IPS-18a (cell line): Measurements from ENCODE around the gene SIGLEC1.

Source experiments
- H3K27ac ChIP-seq: one replicate; pipeline ENCODE4 v1.5.1; 2013; ENCODE audit warnings: low read length
- H3K27me3 ChIP-seq: one replicate; pipeline ENCODE4 v1.6.1; 2013; ENCODE audit warnings: mild to moderate bottlenecking, low read length; ENCODE audit not compliant: control insufficient read depth, insufficient read depth
- H3K36me3 ChIP-seq: one replicate; pipeline ENCODE4 v1.6.1; 2013; ENCODE audit warnings: low read depth, low read length; ENCODE audit not compliant: control insufficient read depth
- H3K4me1 ChIP-seq: one replicate; pipeline ENCODE4 v1.6.1; 2013; ENCODE audit warnings: low read depth, low read length; ENCODE audit not compliant: control insufficient read depth
- H3K4me3 ChIP-seq: one replicate; pipeline ENCODE4 v1.5.1; 2013; ENCODE audit warnings: low read length
- H3K9ac ChIP-seq: one replicate; pipeline ENCODE4 v1.6.1; 2013; ENCODE audit warnings: mild to moderate bottlenecking, low read length, moderate library complexity
- H3K9me3 ChIP-seq: one replicate; pipeline ENCODE4 v1.6.1; 2013; ENCODE audit warnings: low read depth, low read length; ENCODE audit not compliant: control insufficient read depth

SIGLEC1 gene

DNA sequence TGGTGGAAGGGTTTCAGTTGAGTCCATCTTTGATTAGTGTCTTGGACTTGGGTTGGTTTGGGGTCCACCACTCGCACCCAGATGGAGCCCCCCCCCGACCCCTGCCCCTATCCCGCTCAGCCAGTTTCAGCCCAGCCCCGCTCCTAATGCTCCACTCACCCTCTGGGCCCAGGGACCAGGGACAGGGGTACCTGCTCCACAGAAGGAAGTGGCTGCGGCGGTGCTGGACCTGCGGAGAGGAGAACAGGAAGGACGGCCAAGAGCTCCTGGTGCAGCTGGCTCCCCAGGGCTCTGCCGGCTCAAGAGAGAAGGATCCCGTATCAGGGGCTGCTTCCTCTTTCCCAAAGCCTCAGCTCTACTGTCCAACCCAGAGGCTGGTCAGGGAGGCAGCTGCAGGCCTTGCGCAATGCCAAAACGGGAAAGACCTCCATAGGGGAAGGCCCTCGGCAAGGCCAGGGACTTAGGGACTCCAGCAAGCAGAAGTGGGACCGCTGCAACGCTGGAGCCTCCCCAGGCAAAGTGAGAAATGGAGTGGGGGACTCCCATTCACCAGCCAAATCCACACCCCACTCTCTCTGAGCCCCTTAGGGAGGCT is at the start of gene SIGLEC1:
Gene SIGLEC1, minus strand, starts transcription at position 322 of the 595 bp plus-strand sequence. CDS start 5,472 bp downstream, outside the sequence.
- Histone ChIP-seq H3K27me3 (no peaks in the 10 kb centered on the region), H3K27ac (no peak within 1 kb of the TSS), H3K9ac (no peak within 1 kb of the TSS), H3K4me1 (no peaks in the 10 kb centered on the region), H3K4me3 (no peak within 1 kb of the TSS), H3K36me3 (no peaks in the 10 kb centered on the region), H3K9me3 (no peaks in the 10 kb centered on the region)

DNA sequence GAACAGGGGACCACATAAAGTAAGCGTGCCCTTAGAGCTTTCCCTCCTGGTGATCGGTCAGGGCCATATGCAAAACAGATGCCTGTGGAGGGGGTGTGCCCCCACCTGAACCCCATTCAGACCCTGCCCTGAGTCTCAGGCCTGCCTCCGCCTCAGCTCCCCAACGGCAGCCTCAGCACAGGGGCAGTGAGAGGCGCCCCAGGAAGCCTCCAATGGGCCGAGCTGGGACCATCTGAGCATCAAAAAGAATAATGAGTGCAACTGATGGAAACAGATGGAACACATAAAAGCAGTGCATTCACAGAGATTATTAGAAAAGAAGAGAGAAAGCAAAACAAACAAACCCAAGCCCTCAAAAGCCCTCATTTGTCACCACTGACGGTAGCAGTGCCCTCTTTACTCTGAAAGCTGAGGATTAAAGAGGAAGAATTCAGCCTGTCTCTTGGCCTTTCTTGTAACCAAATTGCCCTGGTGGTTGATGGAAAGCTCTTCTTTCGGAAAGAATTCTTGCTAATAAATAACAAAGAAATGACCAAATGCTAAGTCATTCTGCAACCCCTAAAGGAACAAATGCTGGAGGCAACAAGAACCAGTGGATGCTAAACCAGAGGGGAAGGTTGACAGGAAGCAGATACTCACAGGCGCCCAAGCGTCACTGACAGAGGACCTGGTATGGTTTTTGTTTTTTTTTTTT is 48.4 kb upstream of the SIGLEC1 start:
- no peak overlapping the region for H3K9ac ChIP-seq
- H3K36me3 ChIP-seq: peaks cover 14% of the 10 kb centered on the region
- no peak overlapping the region for H3K4me3 ChIP-seq
- H3K9me3 ChIP-seq: no peaks in the 10 kb centered on the region
- no peak overlapping the region for H3K27ac ChIP-seq
- no peaks in the 10 kb centered on the region for H3K4me1 ChIP-seq
- H3K27me3 ChIP-seq: no peaks in the 10 kb centered on the region

DNA sequence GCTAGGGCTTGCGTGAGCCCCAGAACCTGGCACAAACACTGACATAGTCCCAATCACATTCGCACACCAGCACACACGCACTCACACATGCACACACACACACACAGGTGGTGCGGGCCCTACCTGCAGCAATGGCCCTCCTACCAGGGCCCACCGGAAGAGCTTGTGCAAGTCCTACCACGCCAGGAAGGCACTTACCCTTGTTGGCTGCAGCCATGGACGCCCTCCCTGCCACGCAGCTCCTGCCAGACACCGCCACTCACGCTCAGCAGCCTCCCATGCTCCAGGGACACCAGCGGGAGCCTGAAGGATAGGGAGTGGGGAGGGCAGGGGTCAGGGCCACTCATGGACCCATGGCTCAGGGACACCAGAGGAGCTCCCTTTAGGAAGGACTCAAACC is 47.5 kb upstream of the SIGLEC1 start:
- Histone ChIP-seq H3K9ac (no peak overlapping the region), H3K9me3 (no peaks in the 10 kb centered on the region), H3K36me3 (peaks cover 17% of the 10 kb centered on the region), H3K27me3 (no peaks in the 10 kb centered on the region), H3K4me3 (no peak overlapping the region), H3K27ac (no peak overlapping the region), H3K4me1 (no peaks in the 10 kb centered on the region)

DNA sequence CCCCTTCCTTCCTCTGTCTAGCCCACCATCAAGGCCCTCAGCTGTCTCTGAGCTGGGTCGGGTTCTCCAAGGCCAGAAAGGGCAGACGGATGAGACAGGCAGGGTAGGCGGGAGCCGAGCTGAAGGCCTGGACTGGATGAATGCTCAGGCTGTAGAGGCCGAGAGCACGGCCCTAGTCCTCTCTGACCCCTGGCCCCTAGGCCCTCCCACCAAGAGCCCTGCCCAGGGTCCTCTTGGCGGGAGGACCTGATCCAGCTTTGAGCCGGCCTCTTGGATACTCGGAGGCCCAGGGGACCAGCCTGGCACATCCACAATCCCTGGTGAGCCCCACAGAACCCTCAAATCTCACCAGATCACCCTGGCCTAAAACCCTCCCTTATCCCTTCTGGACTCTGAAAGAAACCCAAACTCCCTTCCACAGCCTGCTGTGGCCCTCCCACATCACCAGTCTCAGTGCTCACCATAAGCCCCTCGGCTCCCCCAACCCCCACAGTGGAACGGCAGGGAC is 47.0 kb upstream of the SIGLEC1 start:
- Histone ChIP-seq H3K4me3 (no peak overlapping the region), H3K36me3 (peaks cover 17% of the 10 kb centered on the region), H3K9me3 (no peaks in the 10 kb centered on the region), H3K9ac (no peak overlapping the region), H3K27me3 (no peaks in the 10 kb centered on the region), H3K4me1 (no peaks in the 10 kb centered on the region), H3K27ac (no peak overlapping the region)

DNA sequence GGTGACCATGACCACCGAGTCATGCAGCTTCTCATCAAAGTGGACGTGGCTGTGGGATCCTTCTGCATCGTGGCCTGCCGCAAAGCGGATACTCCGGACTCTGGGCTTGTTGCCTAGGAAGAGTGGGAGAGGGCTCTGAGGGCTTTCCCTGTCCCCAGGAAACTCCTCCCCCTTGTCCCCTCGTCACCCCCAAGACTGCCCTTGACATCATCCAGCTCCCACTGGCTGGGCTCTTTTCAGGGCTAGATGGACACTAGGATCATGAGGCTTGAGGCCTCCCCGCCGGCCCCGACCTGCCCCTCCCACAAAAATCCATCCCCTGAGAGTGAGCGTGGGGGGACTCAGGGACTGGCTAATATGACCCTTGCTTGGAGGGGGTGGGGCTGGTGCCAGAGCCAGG is 46.2 kb upstream of the SIGLEC1 start:
- H3K36me3 ChIP-seq: peaks cover 17% of the 10 kb centered on the region
- no peaks in the 10 kb centered on the region for H3K9me3 ChIP-seq
- H3K27me3 ChIP-seq: no peaks in the 10 kb centered on the region
- no peak overlapping the region for H3K27ac ChIP-seq
- no peak overlapping the region for H3K9ac ChIP-seq
- no peaks in the 10 kb centered on the region for H3K4me1 ChIP-seq
- H3K4me3 ChIP-seq: no peak overlapping the region

DNA sequence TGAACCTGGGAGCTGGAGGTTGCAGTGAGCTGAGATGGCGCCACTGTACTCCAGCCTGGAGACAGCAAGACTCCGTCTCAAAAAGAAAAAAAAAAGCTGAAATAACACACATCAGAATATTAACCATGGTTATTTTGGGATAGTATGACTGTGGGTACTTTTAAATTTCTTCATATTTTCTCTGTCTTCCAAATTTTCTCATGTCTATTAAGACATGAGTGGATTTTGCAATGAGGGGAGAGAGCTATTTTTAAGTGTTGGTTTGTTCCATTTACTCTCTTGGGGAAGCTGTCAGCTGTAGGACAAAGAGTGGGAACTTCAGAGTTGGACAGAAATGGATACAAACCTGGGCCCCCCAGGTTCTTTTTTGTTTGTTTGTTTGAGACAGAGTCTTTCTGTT is 44.9 kb upstream of the SIGLEC1 start:
- Histone ChIP-seq H3K36me3 (peaks cover 17% of the 10 kb centered on the region), H3K27ac (no peak overlapping the region)

DNA sequence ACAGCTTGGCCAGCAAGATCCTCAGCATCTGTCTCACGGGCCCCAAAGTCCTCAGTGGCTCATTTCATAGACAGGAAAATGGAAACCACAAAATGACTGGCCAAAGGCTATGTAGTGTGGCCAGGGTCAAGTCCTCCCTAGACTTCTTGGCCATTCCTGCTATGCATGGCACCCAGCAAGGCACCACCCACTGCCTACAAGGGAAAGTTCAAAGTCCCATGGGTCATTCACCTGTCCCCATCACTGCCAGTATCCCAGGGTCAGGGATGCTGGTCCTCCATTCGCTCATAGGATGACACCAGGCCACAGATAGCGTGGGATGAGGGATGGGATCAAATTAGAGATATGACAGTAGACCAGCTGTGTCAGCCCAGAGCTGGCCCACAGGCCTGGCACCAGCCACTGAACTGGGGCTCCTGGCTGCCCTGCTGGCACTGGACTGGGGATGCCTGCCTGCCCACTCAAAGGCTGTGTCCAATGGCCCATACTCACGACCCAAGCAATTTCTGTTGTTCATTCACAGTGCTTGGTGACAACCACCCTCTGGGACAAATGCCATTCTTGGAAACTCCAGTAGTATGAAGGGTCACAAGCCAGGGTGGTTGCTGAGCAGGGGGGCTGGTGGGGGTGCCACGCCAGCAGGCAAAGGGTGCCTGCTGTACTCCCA is 43.5 kb upstream of the SIGLEC1 start:
- peaks cover 12% of the 10 kb centered on the region for H3K36me3 ChIP-seq
- H3K27ac ChIP-seq: no peak overlapping the region
- no peak overlapping the region for H3K4me3 ChIP-seq
- H3K9ac ChIP-seq: no peak overlapping the region
- H3K27me3 ChIP-seq: peaks cover 19% of the 10 kb centered on the region
- H3K4me1 ChIP-seq: peaks cover 8% of the 10 kb centered on the region
- H3K9me3 ChIP-seq: no peaks in the 10 kb centered on the region

More for the DNA sequence above, 44.9 kb upstream of the SIGLEC1 start:
- no peak overlapping the region for H3K4me3 ChIP-seq
- no peaks in the 10 kb centered on the region for H3K9me3 ChIP-seq
- H3K27me3 ChIP-seq: peaks cover 7% of the 10 kb centered on the region
- H3K9ac ChIP-seq: no peak overlapping the region
- H3K4me1 ChIP-seq: peaks cover 7% of the 10 kb centered on the region

DNA sequence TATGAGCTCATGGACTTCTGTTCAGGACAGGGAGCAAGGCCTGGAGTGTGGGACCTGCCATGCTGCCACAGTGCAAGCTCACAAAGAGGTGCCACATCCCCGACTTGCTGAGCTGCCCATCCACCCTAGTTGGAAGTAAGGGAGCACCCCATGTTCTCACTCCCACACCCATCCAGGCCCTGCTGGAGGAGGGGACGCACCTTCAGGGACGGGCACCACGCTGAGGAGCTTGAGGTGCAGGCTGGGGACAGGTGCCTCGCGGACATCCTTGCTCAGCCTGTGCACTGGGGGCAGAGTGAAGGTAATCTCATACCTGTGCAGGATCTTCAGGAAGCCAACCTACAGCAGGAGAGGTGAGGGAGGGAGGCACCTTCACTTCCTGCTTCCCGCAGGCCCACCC is 42.9 kb upstream of the SIGLEC1 start:
- Histone ChIP-seq H3K4me1 (peaks cover 8% of the 10 kb centered on the region), H3K9me3 (no peaks in the 10 kb centered on the region), H3K27ac (no peak overlapping the region), H3K27me3 (peaks cover 26% of the 10 kb centered on the region), H3K36me3 (peaks cover 9% of the 10 kb centered on the region), H3K4me3 (no peak overlapping the region), H3K9ac (no peak overlapping the region)

DNA sequence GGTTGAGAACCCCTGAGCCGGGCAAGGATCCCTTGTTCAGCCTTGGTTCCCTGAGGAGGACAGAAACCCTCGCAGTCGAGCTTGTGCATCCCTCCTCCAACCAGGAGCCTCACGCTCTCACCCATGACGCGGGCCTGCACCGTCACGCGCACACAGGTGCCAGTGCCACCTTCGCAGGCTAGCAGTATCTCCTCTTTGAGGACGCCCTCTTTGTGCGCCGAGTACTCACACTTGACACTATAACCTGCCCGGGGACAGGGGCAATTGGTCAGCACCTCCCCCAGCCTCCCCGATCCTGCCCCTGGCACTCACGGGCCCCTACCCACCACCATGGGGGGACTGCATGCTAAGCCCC is 41.9 kb upstream of the SIGLEC1 start:
- H3K9ac ChIP-seq: no peak overlapping the region
- no peaks in the 10 kb centered on the region for H3K9me3 ChIP-seq
- peaks cover 36% of the 10 kb centered on the region for H3K27me3 ChIP-seq
- peaks cover 9% of the 10 kb centered on the region for H3K36me3 ChIP-seq
- H3K27ac ChIP-seq: no peak overlapping the region
- H3K4me1 ChIP-seq: peaks cover 8% of the 10 kb centered on the region
- no peak overlapping the region for H3K4me3 ChIP-seq

DNA sequence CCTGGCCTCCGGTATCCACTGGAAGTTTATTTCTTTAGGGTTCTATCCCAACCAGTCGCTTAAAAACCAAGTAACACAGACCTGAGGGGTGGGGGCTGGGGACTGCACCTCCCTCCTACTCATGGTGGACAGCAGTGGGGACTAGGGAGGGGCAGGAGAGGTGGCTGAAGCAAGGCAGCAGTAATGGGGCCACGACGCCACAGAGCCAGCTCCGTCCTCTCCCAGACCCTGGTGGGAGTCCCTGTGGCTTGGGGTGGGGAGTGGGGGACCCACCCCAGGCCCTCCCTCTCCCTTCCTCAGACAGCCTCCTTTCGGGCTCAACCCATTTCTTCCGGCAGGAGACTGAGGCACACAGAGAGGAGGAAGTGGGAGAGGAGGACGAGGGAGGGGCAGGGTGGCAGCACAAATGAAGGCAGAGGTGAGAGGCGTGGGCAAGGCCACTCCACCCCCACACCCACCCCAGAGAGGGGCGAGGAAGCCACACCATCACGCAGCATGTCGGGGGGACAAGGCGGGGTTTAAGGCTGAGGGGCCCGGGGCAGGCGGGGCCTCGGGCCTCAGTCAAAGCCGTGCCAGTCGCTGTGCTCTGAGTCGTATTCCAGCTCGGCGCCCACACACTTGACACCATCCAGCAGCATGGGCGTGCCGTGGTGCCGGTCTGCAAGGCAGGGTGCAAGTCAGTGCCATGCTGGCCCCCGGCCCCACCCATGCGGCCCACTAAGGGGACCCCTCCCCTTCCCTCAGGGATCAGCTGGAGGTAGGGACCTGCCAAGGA is 41.3 kb upstream of the SIGLEC1 start:
- H3K9ac ChIP-seq: no peak overlapping the region
- peaks cover 8% of the 10 kb centered on the region for H3K4me1 ChIP-seq
- H3K27me3 ChIP-seq: peaks cover 41% of the 10 kb centered on the region
- H3K27ac ChIP-seq: no peak overlapping the region
- H3K9me3 ChIP-seq: no peaks in the 10 kb centered on the region
- peaks cover 9% of the 10 kb centered on the region for H3K36me3 ChIP-seq
- no peak overlapping the region for H3K4me3 ChIP-seq

DNA sequence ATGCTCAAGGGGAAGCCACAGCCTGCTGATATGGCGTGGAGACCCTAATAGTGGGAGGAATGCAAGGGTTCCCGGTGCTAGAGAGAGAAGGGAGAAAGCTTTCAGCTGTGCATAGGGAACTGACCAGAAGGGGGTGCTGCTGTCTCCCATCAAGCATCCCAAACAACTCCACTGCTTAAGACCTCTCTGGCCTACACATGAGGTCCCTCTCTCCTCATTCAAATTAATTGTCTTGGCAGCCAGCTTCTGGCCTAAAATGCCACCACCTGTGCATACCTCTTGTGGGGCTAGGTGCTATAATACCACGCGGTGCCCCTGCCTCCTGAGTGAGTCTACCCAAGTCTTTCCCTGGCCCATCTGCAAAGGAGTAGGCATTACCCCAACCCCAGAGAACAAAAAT is 40.7 kb upstream of the SIGLEC1 start:
- Histone ChIP-seq H3K4me1 (peaks cover 8% of the 10 kb centered on the region), H3K27ac (no peak overlapping the region), H3K4me3 (no peak overlapping the region), H3K9ac (no peak overlapping the region), H3K36me3 (peaks cover 7% of the 10 kb centered on the region), H3K9me3 (no peaks in the 10 kb centered on the region), H3K27me3 (peaks cover 47% of the 10 kb centered on the region)
